H9 (cell line): ENCODE measurements around the gene CELF5. TPM values are rescaled to one million over a fixed set of nuclear protein-coding genes. Genes with fewer than 3 reads are reported as not detected.

Experiments
- DNase-seq: peaks from one replicate; pipeline ENCODE4 v3.0.0-alpha.2; 2017
- H2AFZ ChIP-seq: one replicate; pipeline ENCODE4 v1.6.1; 2013; ENCODE audit warnings: mild to moderate bottlenecking, low read length, control low read depth, moderate library complexity
- H2AK5ac ChIP-seq: 2 replicates; pipeline ENCODE4 v1.6.1; 2013; ENCODE audit warnings: low read length, control low read depth, mixed read lengths; ENCODE audit not compliant: insufficient read length
- H2BK120ac ChIP-seq: one replicate; pipeline ENCODE4 v1.6.1; 2013; ENCODE audit warnings: low read depth, mild to moderate bottlenecking, low read length, control low read depth, inconsistent platforms; ENCODE audit not compliant: poor library complexity, severe bottlenecking
- H2BK12ac ChIP-seq: 2 replicates; pipeline ENCODE4 v1.6.1; 2013; ENCODE audit warnings: low read length, control low read depth, mixed read lengths, low read depth; ENCODE audit not compliant: insufficient read length
- H2BK15ac ChIP-seq: 2 replicates; pipeline ENCODE4 v1.6.1; 2013; ENCODE audit warnings: low read depth, low read length, control low read depth
- H2BK20ac ChIP-seq: one replicate; pipeline ENCODE4 v1.6.1; 2013; ENCODE audit warnings: low read depth, mild to moderate bottlenecking, low read length, control low read depth, inconsistent platforms; ENCODE audit not compliant: poor library complexity, severe bottlenecking
- H2BK5ac ChIP-seq: 2 replicates; pipeline ENCODE4 v1.6.1; 2013; ENCODE audit warnings: low read length, control low read depth, mixed read lengths; ENCODE audit not compliant: insufficient read length
- H3K14ac ChIP-seq: 2 replicates; pipeline ENCODE4 v1.6.1; 2013; ENCODE audit warnings: low read length, control low read depth; ENCODE audit not compliant: insufficient read depth
- H3K18ac ChIP-seq: 2 replicates; pipeline ENCODE4 v1.6.1; 2013; ENCODE audit warnings: low read depth, mild to moderate bottlenecking, mixed read lengths, low read length, control low read depth; ENCODE audit not compliant: insufficient read length
- H3K23ac ChIP-seq: 2 replicates; pipeline ENCODE4 v1.6.1; 2013; ENCODE audit warnings: low read length, control low read depth, mixed read lengths, low read depth; ENCODE audit not compliant: insufficient read length
- H3K23me2 ChIP-seq: 2 replicates; pipeline ENCODE4 v1.6.1; 2013; ENCODE audit warnings: low read depth, mild to moderate bottlenecking, mixed read lengths, low read length, control low read depth; ENCODE audit not compliant: insufficient read length, poor library complexity, severe bottlenecking
- H3K27ac ChIP-seq: 2 replicates; pipeline ENCODE4 v1.5.1; 2013; ENCODE audit warnings: low read length, control low read depth, mixed read lengths, low read depth; ENCODE audit not compliant: insufficient read length
- H3K27me3 ChIP-seq: 2 replicates; pipeline ENCODE4 v1.6.1; 2013; ENCODE audit warnings: low read length, control low read depth, inconsistent platforms; ENCODE audit not compliant: insufficient read depth
- H3K4ac ChIP-seq: 2 replicates; pipeline ENCODE4 v1.6.1; 2013; ENCODE audit warnings: low read depth, mild to moderate bottlenecking, control low read depth, inconsistent platforms, low read length, moderate library complexity
- H3K4me1 ChIP-seq: 2 replicates; pipeline ENCODE4 v1.6.1; 2013; ENCODE audit warnings: low read length, control low read depth, inconsistent platforms; ENCODE audit not compliant: insufficient read depth
- H3K4me2 ChIP-seq: 2 replicates; pipeline ENCODE4 v1.6.1; 2013; ENCODE audit warnings: low read length, control low read depth, mixed read lengths; ENCODE audit not compliant: insufficient read length, insufficient read depth
- H3K56ac ChIP-seq: 2 replicates; pipeline ENCODE4 v1.6.1; 2013; ENCODE audit warnings: low read depth, mild to moderate bottlenecking, mixed read lengths, low read length, control low read depth; ENCODE audit not compliant: insufficient read length
- H3K79me1 ChIP-seq: 2 replicates; pipeline ENCODE4 v1.6.1; 2013; ENCODE audit warnings: low read depth, mild to moderate bottlenecking, moderate library complexity, low read length, control low read depth, inconsistent platforms; ENCODE audit not compliant: insufficient read depth, poor library complexity, severe bottlenecking
- H3K79me2 ChIP-seq: 2 replicates; pipeline ENCODE4 v1.6.1; 2013; ENCODE audit warnings: low read length, control low read depth, inconsistent platforms; ENCODE audit not compliant: insufficient read depth
- H3K9ac ChIP-seq: 2 replicates; pipeline ENCODE4 v1.6.1; 2013; ENCODE audit warnings: low read length, control low read depth, mixed read lengths; ENCODE audit not compliant: insufficient read length; ENCODE audit errors: extremely low read depth
- H3K9me3 ChIP-seq: one replicate; pipeline ENCODE4 v1.6.1; 2013; ENCODE audit warnings: low read depth, low read length, inconsistent platforms; ENCODE audit not compliant: control insufficient read depth
- H3T11ph ChIP-seq: one replicate; pipeline ENCODE4 v1.6.1; 2013; ENCODE audit warnings: mild to moderate bottlenecking, low read length, control low read depth, inconsistent platforms
- H4K20me1 ChIP-seq: one replicate; pipeline ENCODE4 v1.6.1; 2013; ENCODE audit not compliant: control insufficient read depth, insufficient read length, insufficient read depth
- H4K5ac ChIP-seq: 2 replicates; pipeline ENCODE4 v1.6.1; 2013; ENCODE audit warnings: low read depth, mild to moderate bottlenecking, mixed read lengths, low read length, control low read depth; ENCODE audit not compliant: insufficient read length
- H4K8ac ChIP-seq: replicated peaks from 2 replicates; pipeline ENCODE4 v1.6.1; 2013; ENCODE audit warnings: low read length, control low read depth, mixed read lengths, low read depth; ENCODE audit not compliant: insufficient read length
- H4K91ac ChIP-seq: 2 replicates; pipeline ENCODE4 v1.6.1; 2013; ENCODE audit warnings: low read depth, mild to moderate bottlenecking, moderate library complexity, mixed read lengths, low read length, control low read depth; ENCODE audit not compliant: insufficient read length
- H3K27ac Mint-ChIP-seq, 3 experiments: 2 replicates in 2 of 3; 3 replicates in 1 of 3; pipeline ENCODE4 v1.8.0; 2020 to 2021; ENCODE audit warnings: mixed read lengths in 3 of 3, mild to moderate bottlenecking in 1 of 3, moderate library complexity in 1 of 3
- H3K27me3 Mint-ChIP-seq: 2 replicates; pipeline ENCODE4 v1.8.0; 2021; ENCODE audit warnings: low read depth, mild to moderate bottlenecking, moderate library complexity, mixed read lengths
- H3K36me3 Mint-ChIP-seq, 3 experiments: 2 replicates in 2 of 3; 3 replicates in 1 of 3; pipeline ENCODE4 v1.8.0; 2020 to 2021; ENCODE audit warnings: low read depth in 3 of 3, mixed read lengths in 3 of 3; ENCODE audit not compliant: insufficient read depth in 1 of 3
- H3K4me1 Mint-ChIP-seq, 2 experiments: 2 replicates each; pipeline ENCODE4 v1.8.0; 2020; ENCODE audit warnings: mixed read lengths in 2 of 2
- H3K4me3 Mint-ChIP-seq, 2 experiments: 2 replicates in 1 of 2; 3 replicates in 1 of 2; pipeline ENCODE4 v1.8.0; 2020 to 2021; ENCODE audit warnings: mild to moderate bottlenecking in 2 of 2, mixed read lengths in 2 of 2, moderate library complexity in 1 of 2
- H3K9me3 Mint-ChIP-seq, 2 experiments: 2 replicates in 1 of 2; 3 replicates in 1 of 2; pipeline ENCODE4 v1.8.0; 2020; ENCODE audit warnings: mild to moderate bottlenecking in 2 of 2, mixed read lengths in 2 of 2, moderate library complexity in 1 of 2
- CTCF ChIP-seq: fragments of 200-600 bp; sonication (generic); conservative IDR thresholded peaks from 3 replicates; pipeline ENCODE4 v1.8.0; 2021; ENCODE audit warnings: antibody characterized with exemption, mild to moderate bottlenecking
- WGBS: extraction: QIAGEN DNeasy Blood & Tissue Kit; methylation state at CpG from one replicate; pipeline ENCODE4 v1.1.7; 2013; ENCODE audit warnings: missing lambda C conversion rate, low lambda C conversion rate, mixed read lengths; ENCODE audit not compliant: insufficient read length; ENCODE audit errors: extremely low coverage; 5-methylcytosine and 5-hydroxymethylcytosine counted together
- long read RNA-seq: library from polyadenylated mRNA; unstranded; transcript quantifications from one replicate; pipeline ENCODE4 v2.0.0, GENCODE V29; 2020
- total RNA-seq: library from RNA; stranded (reverse); gene quantifications from 2 replicates; pipeline ENCODE4 v1.2.1, GENCODE V29; 2021

The CELF5 gene
- 4.8 TPM in 2 replicates for total RNA-seq
- long read RNA-seq, partial matches to known transcripts, result 0 of 2 reads
- long read RNA-seq, other reads (novel, unspliced or antisense), result 2 of 2 reads

GRCh38 chr19:3224346-3225168, at the start of gene CELF5:
TSS of gene CELF5 (plus strand) at chr19:3224661. CDS start at chr19:3224740, 79 bp downstream.
- no peaks in the 10 kb centered on the region for H3K27me3 ChIP-seq
- H3K56ac ChIP-seq, result no peak within 1 kb of the TSS
- H2AK5ac ChIP-seq, result no peak within 1 kb of the TSS
- H3K4ac ChIP-seq, result no peak within 1 kb of the TSS
- H3K4me1 ChIP-seq, result no peaks in the 10 kb centered on the region
- Mint-ChIP-seq H3K9me3 (no peaks in the 10 kb centered on the region), H3K4me3 (peak within 1 kb of the TSS; percentile 47 to 82), H3K27ac (no peak within 1 kb of the TSS), H3K36me3 (peaks cover 0 to 2% (median 0%) of the 10 kb centered on the region in 3 experiments; a peak in 4 of 7 replicates), H3K4me1 (peaks cover 5 to 27% of the 10 kb centered on the region in 2 experiments; a peak in 3 of 4 replicates), H3K27me3 (peaks cover 31% of the 10 kb centered on the region)
- H2BK20ac ChIP-seq, result no peak within 1 kb of the TSS
- H3K18ac ChIP-seq, result no peak within 1 kb of the TSS
- no peak within 1 kb of the TSS for H2BK120ac ChIP-seq
- no peaks in the 10 kb centered on the region for H4K20me1 ChIP-seq
- no peak within 1 kb of the TSS for H2AFZ ChIP-seq
- peak; percentile 58 for TF ChIP-seq CTCF
- H3K79me1 ChIP-seq, result no peaks in the 10 kb centered on the region
- H3K9me3 ChIP-seq, result no peaks in the 10 kb centered on the region
- no peak within 1 kb of the TSS for H3T11ph ChIP-seq
- H3K14ac ChIP-seq, result no peak within 1 kb of the TSS
- H4K8ac ChIP-seq, result no peak within 1 kb of the TSS
- H3K4me2 ChIP-seq, result peak within 1 kb of the TSS; percentile 56
- H2BK15ac ChIP-seq, result no peak within 1 kb of the TSS
- no peak within 1 kb of the TSS for H3K23ac ChIP-seq
- no CpG with 5 or more reads among the region's 94 CpGs for WGBS
- no peak within 1 kb of the TSS for H2BK5ac ChIP-seq
- no peak within 1 kb of the TSS for H4K5ac ChIP-seq
- H4K91ac ChIP-seq, result no peak within 1 kb of the TSS
- H3K9ac ChIP-seq, result no peak within 1 kb of the TSS
- peaks cover 6% of the 10 kb centered on the region for H3K23me2 ChIP-seq
- no peaks in the 10 kb centered on the region for H3K79me2 ChIP-seq
- DNase-seq, result peak; percentile 57
- no peak within 1 kb of the TSS for H3K27ac ChIP-seq
- no peak within 1 kb of the TSS for H2BK12ac ChIP-seq
